DND-41 (cell line): ENCODE data around the gene C15orf62.

Experiments used
- ATAC-seq: fragments of 200-7000 bp; cut with Tn5 transposase; 3 replicates; pipeline ENCODE4 v1.9.1; 2021; ENCODE audit warnings: low read depth; ENCODE audit not compliant: insufficient read depth
- DNase-seq: peaks from one replicate; pipeline ENCODE4 v3.0.0-alpha.2; 2020
- H2AFZ ChIP-seq: 2 replicates; pipeline ENCODE4 v1.6.0; 2012; ENCODE audit warnings: low read depth, low read length
- H3K27ac ChIP-seq: 2 replicates; pipeline ENCODE4 v1.5.1; 2012; ENCODE audit warnings: low read length, inconsistent platforms
- H3K27me3 ChIP-seq: fragments of 200-600 bp; sonication (generic); 2 replicates; pipeline ENCODE4 v1.6.0; 2012; ENCODE audit warnings: low read length, mild to moderate bottlenecking, inconsistent platforms; ENCODE audit not compliant: insufficient read depth, poor library complexity
- H3K36me3 ChIP-seq: 2 replicates; pipeline ENCODE4 v1.5.1; 2012; ENCODE audit warnings: low read length, inconsistent platforms; ENCODE audit not compliant: insufficient read depth
- H3K4me1 ChIP-seq: 2 replicates; pipeline ENCODE4 v1.5.1; 2012; ENCODE audit warnings: mild to moderate bottlenecking, low read length; ENCODE audit not compliant: insufficient read depth
- H3K4me2 ChIP-seq: 2 replicates; pipeline ENCODE4 v1.6.0; 2012; ENCODE audit warnings: mild to moderate bottlenecking, moderate library complexity, low read length, inconsistent platforms; ENCODE audit not compliant: insufficient read depth
- H3K4me3 ChIP-seq, 2 experiments: fragments of 200-600 bp in 1 of 2; shearing (Covaris generic) in 1 of 2; 2 replicates each; pipeline ENCODE4 v1.5.1; 2012 to 2016; ENCODE audit warnings: inconsistent platforms in 2 of 2, low read length in 2 of 2, mild to moderate bottlenecking in 2 of 2, low read depth in 1 of 2, moderate library complexity in 1 of 2
- H3K79me2 ChIP-seq: 2 replicates; pipeline ENCODE4 v1.6.0; 2012; ENCODE audit warnings: low read length, inconsistent platforms; ENCODE audit not compliant: insufficient read depth
- H3K9ac ChIP-seq: 2 replicates; pipeline ENCODE4 v1.6.0; 2012; ENCODE audit warnings: low read depth, mild to moderate bottlenecking, inconsistent platforms, low read length, moderate library complexity
- H3K9me3 ChIP-seq: 2 replicates; pipeline ENCODE4 v1.5.1; 2012; ENCODE audit warnings: low read length, moderate library complexity, mild to moderate bottlenecking, inconsistent platforms; ENCODE audit not compliant: insufficient read depth, severe bottlenecking
- H4K20me1 ChIP-seq: 2 replicates; pipeline ENCODE4 v1.6.0; 2012; ENCODE audit warnings: low read length; ENCODE audit not compliant: insufficient read depth
- CTCF ChIP-seq: IDR thresholded peaks from 2 replicates; pipeline ENCODE4 v1.5.1; 2012; ENCODE audit warnings: borderline replicate concordance, low read length, moderate library complexity, mild to moderate bottlenecking; ENCODE audit not compliant: poor library complexity, severe bottlenecking; ENCODE audit errors: extremely low read depth
- EZH2 ChIP-seq: IDR thresholded peaks from 3 replicates; pipeline ENCODE4 v1.6.1; 2012; ENCODE audit warnings: borderline replicate concordance, low read depth, mild to moderate bottlenecking, moderate library complexity, low read length, inconsistent platforms; ENCODE audit not compliant: severe bottlenecking

Gene C15orf62

DNA sequence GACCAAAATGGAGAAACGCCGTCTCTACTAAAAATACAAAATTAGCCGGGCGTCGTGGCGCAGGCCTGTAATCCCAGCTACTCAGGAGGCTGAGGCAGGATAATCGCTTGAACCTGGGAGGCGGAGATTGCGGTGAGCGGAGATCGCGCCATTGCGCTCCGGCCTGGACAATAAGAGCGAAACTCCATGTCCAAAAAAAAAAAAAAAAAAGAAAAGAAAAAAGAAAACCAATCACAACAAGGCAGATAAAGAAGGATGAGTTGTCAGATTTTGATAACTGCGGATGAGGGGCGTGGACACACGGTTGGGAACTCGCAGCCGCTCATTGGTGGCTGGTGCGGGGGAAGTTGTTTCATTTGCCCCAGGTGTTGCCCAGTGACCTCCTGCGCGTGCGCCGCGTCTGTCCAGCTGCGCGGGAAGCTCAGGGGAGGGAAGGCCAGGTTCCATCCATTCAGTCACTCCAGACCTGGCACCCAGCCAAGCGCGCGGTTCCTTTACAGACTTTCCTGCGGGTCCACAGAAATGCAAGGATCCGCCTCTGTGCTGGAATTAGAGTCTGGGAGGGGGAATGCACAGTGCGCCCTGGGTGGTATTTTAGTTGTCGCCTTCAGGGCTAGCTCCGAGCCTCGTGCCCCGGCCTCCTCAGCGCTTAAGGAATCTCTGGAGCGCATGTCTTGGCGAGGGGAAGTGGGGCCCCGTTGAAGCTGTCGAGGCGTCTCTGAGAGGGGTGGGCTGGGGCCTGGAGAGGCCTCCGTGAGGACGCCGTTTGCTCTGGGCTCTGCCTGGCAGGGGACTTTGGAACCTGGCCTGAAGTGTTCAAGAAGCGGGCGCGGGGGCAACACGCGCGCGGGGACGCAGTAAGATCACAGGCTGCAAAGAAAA lies 6.6 kb upstream of the C15orf62 start:
- no peak overlapping the region for H3K4me2 ChIP-seq
- H3K4me3 ChIP-seq, result no peak overlapping the region
- H3K27me3 ChIP-seq, result no peaks in the 10 kb centered on the region
- H3K79me2 ChIP-seq, result no peaks in the 10 kb centered on the region
- DNase-seq (no peak), ATAC-seq (no peak)
- no peak overlapping the region for H3K9ac ChIP-seq
- H3K27ac ChIP-seq, result no peak overlapping the region
- H3K36me3 ChIP-seq, result peaks cover 14% of the 10 kb centered on the region
- TF ChIP-seq EZH2, result no peak
- no peak overlapping the region for H2AFZ ChIP-seq
- H3K9me3 ChIP-seq, result no peaks in the 10 kb centered on the region
- H4K20me1 ChIP-seq, result no peaks in the 10 kb centered on the region
- H3K4me1 ChIP-seq, result peaks cover 5% of the 10 kb centered on the region; the same call in 1 of the 2 replicates

DNA sequence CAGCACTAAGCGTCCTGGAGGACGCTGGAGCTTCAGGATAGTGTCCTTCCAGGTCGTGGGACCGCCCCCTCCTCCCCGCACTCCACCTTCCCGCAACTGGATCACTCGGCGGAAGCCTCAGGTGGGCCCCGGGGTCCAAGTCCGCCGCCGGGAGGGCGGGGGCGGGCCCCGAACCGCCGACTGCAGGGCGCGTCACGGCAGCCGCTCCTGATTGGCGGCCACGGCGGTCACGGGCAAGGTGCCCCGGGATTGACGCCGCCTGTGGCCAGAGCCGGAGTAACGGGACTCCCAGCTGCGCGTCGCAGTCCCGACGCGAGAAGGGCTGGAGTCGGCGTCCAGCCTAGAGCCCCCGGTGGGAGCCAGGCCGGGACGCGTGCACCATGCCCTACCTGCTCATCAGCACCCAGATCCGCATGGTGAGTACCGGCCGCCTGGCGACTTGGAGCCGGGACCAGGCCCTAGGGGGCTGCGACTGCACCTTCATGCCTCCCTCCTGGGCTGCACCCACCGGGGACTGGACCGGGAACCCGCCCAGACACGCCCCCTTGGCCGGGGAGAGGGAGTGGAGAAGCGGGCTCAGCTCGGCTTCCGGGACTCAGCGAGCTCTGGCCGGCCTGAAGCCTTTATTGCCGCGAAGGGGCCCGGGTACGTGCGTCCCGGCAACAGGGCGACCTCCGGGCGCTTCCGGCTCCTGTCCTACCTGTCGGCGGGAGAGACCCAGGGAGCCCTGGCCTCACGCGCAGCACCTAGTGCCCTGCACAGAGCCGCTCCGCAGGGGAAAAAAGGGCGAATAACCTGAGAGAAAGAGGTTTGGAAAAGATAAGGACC lies 5.8 kb upstream of the C15orf62 start, which contains the start of gene GCHFR:
TSS of gene GCHFR (plus strand) at position 268 of the 828 bp plus-strand sequence. CDS start at position 381, 113 bp downstream.
- H3K4me3 ChIP-seq, result no peak within 1 kb of the TSS
- no peaks in the 10 kb centered on the region for H3K9me3 ChIP-seq
- no peaks in the 10 kb centered on the region for H3K27me3 ChIP-seq
- peaks cover 13% of the 10 kb centered on the region for H3K4me1 ChIP-seq
- no peak for ATAC-seq
- no peak within 1 kb of the TSS for H3K4me2 ChIP-seq
- H2AFZ ChIP-seq, result no peak within 1 kb of the TSS
- peaks cover 19% of the 10 kb centered on the region for H3K36me3 ChIP-seq
- no peaks in the 10 kb centered on the region for H3K79me2 ChIP-seq
- no peak for DNase-seq
- TF ChIP-seq EZH2 (no peak), CTCF (no peak)
- H3K27ac ChIP-seq, result no peak within 1 kb of the TSS
- H4K20me1 ChIP-seq, result no peaks in the 10 kb centered on the region
- H3K9ac ChIP-seq, result no peak within 1 kb of the TSS; the same call in 1 of the 2 replicates

- Histone ChIP-seq H3K27ac (no peak overlapping the region), H3K27me3 (no peaks in the 10 kb centered on the region), H3K9me3 (no peaks in the 10 kb centered on the region), H4K20me1 (no peaks in the 10 kb centered on the region), H3K79me2 (no peaks in the 10 kb centered on the region), H3K36me3 (peaks cover 19% of the 10 kb centered on the region), H3K4me3 (no peak overlapping the region), H3K4me2 (no peak overlapping the region), H3K9ac (no peak overlapping the region; the same call in 1 of the 2 replicates), H3K4me1 (peaks cover 20% of the 10 kb centered on the region), H2AFZ (no peak overlapping the region)
- ATAC-seq, result no peak
- DNase-seq, result no peak
- TF ChIP-seq EZH2 (no peak), CTCF (no peak)
Measured at GRCh38 chr15:40764629-40765103, 5.1 kb upstream of the C15orf62 start.
